ENCODE results near the gene KBTBD4.

- TF ChIP-seq, protein P1, sequence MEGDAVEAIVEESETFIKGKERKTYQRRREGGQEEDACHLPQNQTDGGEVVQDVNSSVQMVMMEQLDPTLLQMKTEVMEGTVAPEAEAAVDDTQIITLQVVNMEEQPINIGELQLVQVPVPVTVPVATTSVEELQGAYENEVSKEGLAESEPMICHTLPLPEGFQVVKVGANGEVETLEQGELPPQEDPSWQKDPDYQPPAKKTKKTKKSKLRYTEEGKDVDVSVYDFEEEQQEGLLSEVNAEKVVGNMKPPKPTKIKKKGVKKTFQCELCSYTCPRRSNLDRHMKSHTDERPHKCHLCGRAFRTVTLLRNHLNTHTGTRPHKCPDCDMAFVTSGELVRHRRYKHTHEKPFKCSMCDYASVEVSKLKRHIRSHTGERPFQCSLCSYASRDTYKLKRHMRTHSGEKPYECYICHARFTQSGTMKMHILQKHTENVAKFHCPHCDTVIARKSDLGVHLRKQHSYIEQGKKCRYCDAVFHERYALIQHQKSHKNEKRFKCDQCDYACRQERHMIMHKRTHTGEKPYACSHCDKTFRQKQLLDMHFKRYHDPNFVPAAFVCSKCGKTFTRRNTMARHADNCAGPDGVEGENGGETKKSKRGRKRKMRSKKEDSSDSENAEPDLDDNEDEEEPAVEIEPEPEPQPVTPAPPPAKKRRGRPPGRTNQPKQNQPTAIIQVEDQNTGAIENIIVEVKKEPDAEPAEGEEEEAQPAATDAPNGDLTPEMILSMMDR (IDR thresholded peaks at IDR 0.05; ENCODE audit: insufficient read depth, low read length, poor library complexity, severe bottlenecking), result no peak
- no peak for TF ChIP-seq EZH2phosphoT487 (conservative IDR thresholded peaks at IDR 0.05; ENCODE audit: low read length)
Observed at GRCh38 chr11:47534704-47535251, 44.0 kb downstream of the KBTBD4 start.
